ENCODE results near the gene NBEAL2. TPM values are rescaled to one million over a fixed set of nuclear protein-coding genes. Genes with fewer than 3 reads are reported as not detected.

Gene NBEAL2
- total and polyA plus RNA-seq, 2 of the 4 experiments (the other 2 are of a cell fraction): 2.2 to 12.5 TPM

GRCh38 chr3:46987743-46988401 lies 8.4 kb downstream of the NBEAL2 start:
- Histone ChIP-seq H2AFZ (replicated peaks; ENCODE audit: low read length, poor library complexity) (peak overlapping the region; percentile 82), H3K27ac (ENCODE audit: insufficient read depth, low read length) (no peak overlapping the region), H2AK9ac (replicated peaks; ENCODE audit: low read depth, low read length, poor library complexity) (no peak overlapping the region), H3K4me1 (ENCODE audit: control insufficient read depth, insufficient read depth, low read length) (no peaks in the 10 kb centered on the region), H3K79me1 (ENCODE audit: low read depth in 1 of 2, low read length in 2 of 2) (no peaks in the 10 kb centered on the region), H3K4me3 (ENCODE audit: insufficient read depth, low read depth, low read length) (no peak overlapping the region), H3K4me2 (ENCODE audit: low read depth, low read length) (no peak overlapping the region), H3K9ac (ENCODE audit: low read depth, low read length) (no peak overlapping the region), H3K27me3 (ENCODE audit: control insufficient read depth, insufficient read depth, low read length) (no peaks in the 10 kb centered on the region), H4K20me1 (ENCODE audit: insufficient read depth, low read length) (no peaks in the 10 kb centered on the region), H4K91ac (ENCODE audit: insufficient read depth, low read depth, low read length) (no peak overlapping the region; the same call in 1 of the 2 replicates), H2AK5ac (ENCODE audit: low read depth, low read length) (peak overlapping the region; percentile 70), H3K36me3 (ENCODE audit: control insufficient read depth, insufficient read depth, low read length) (no peaks in the 10 kb centered on the region; the same call in 1 of the 2 replicates), H2BK20ac (ENCODE audit: low read depth, low read length) (peak overlapping the region; percentile 53; the same call in 1 of the 2 replicates), H2BK5ac (ENCODE audit: low read depth, low read length, poor library complexity, severe bottlenecking) (peak overlapping the region; percentile 35), H2BK15ac (ENCODE audit: low read depth, low read length) (peak overlapping the region; percentile 60; the same call in 1 of the 3 replicates), H2BK120ac (ENCODE audit: low read depth, low read length) (peak overlapping the region; percentile 64; the same call in 1 of the 2 replicates), H3K14ac (replicated peaks; ENCODE audit: low read depth, low read length) (0 out of 2 replicates have a peak overlapping the region, but pooled peaks have one; percentile 32), H3K9me3 (ENCODE audit: control insufficient read depth, insufficient read depth, low read length) (no peaks in the 10 kb centered on the region), H4K8ac (ENCODE audit: low read depth in 2 of 2, low read length in 2 of 2) (peak overlapping the region; percentile 11 to 69; a peak in 2 of 4 replicates), H3K4ac (ENCODE audit: low read depth, low read length) (peak overlapping the region; percentile 77; the same call in 1 of the 2 replicates), H3K23ac (ENCODE audit: low read depth, low read length) (no peak overlapping the region), H4K5ac (ENCODE audit: low read depth, low read length) (no peak overlapping the region), H3K56ac (ENCODE audit: extremely low read depth, insufficient read depth, low read length) (no peak overlapping the region), H3K9me1 (ENCODE audit: insufficient read depth, low read length) (peaks cover 5% of the 10 kb centered on the region), H3K18ac (ENCODE audit: low read depth, low read length) (no peak overlapping the region)
- intact Hi-C loops (cut with micrococcal nuclease) (no loop called here), dilution Hi-C loops (cut with HindIII; ENCODE audit: low sequenced_read_pairs, unreplicated experiment) (no loop called here), in situ Hi-C loops (cut with MboI; ENCODE audit: low sequenced_read_pairs) (no loop called here)
- WGBS, 2 experiments (ENCODE audit: extremely low coverage in 2 of 2, insufficient read length in 1 of 2): 88% methylated on average over 3 of the region's 16 CpGs; no CpG with 5 or more reads in 1 of the 2 experiments
- POLR2A ChIA-PET (ENCODE audit: unreplicated experiment): no interaction called here
- ATAC-seq (ENCODE audit: low read depth) (peak; percentile 32), DNase-seq (no peak)
- CTCF ChIA-PET: no interaction called here
- BruUV-seq (replicated peaks): no TSS peak
- TF ChIP-seq NFE2L2 (IDR thresholded peaks at IDR 0.05; ENCODE audit: low read depth, low read length): peak; percentile 36; the same call in 1 of the 2 replicates
- no peak for TF ChIP-seq FOS (IDR thresholded peaks at IDR 0.05; ENCODE audit: low read depth, low read length)
